ENCODE data around the gene DLG2. TPM values are rescaled to one million over a fixed set of nuclear protein-coding genes. Genes with fewer than 3 reads are reported as not detected.

The DLG2 gene
- total RNA-seq, 1 donor from 2014 or later: 7.2 TPM

DNA sequence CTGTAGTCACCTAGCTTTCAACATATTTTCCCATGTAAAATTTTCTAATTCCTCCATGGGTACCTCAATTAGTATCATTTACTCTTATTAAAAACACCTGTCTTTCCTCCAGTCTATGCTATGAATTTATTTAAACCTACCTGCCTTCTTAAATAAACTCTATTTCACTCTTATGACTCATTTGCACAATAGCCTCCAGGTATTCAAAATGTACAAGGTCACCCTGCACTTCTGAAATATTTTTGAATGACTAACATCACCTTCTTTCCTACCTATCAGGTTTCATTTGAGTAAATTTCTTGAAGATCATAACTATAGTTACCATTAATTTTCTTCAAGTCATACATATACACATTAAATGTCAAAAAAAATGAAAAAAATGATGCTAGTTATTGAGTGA is 939.7 kb downstream of the DLG2 start:
- ATAC-seq (no peak), DNase-seq (no peak)
- TF ChIP-seq, protein P1, sequence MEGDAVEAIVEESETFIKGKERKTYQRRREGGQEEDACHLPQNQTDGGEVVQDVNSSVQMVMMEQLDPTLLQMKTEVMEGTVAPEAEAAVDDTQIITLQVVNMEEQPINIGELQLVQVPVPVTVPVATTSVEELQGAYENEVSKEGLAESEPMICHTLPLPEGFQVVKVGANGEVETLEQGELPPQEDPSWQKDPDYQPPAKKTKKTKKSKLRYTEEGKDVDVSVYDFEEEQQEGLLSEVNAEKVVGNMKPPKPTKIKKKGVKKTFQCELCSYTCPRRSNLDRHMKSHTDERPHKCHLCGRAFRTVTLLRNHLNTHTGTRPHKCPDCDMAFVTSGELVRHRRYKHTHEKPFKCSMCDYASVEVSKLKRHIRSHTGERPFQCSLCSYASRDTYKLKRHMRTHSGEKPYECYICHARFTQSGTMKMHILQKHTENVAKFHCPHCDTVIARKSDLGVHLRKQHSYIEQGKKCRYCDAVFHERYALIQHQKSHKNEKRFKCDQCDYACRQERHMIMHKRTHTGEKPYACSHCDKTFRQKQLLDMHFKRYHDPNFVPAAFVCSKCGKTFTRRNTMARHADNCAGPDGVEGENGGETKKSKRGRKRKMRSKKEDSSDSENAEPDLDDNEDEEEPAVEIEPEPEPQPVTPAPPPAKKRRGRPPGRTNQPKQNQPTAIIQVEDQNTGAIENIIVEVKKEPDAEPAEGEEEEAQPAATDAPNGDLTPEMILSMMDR (IDR thresholded peaks at IDR 0.05): no peak
- intact Hi-C loops (cut with DNase I): no loop called here
- Histone ChIP-seq H3K4me1 (no peaks in the 10 kb centered on the region), H3K4me3 (no peak overlapping the region), H3K27ac (no peak overlapping the region), H3K27me3 (ENCODE audit: low read depth) (no peaks in the 10 kb centered on the region), H3K36me3 (no peaks in the 10 kb centered on the region), H3K9me3 (no peaks in the 10 kb centered on the region)

DNA sequence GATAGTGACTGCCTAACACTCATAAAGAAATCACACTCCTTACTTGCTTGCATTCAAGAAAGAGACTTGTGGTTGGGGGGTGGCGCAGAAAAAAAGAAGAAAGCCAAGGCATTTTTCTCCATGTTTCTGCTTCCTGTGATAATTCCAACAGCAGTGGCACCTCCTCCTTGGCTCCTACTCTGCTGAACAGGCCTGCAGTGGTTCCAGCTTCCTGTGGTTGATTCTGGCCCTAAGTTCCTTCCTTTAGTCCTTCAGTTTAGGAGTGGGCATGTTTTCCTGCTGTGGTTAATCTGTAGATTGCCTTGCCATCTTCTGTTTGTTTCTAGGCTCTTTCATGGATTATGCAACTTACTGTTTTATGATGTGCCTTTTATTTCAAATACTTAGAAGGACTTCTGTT is 940.4 kb downstream of the DLG2 start:
- H3K4me3 ChIP-seq: no peak overlapping the region
- ATAC-seq: no peak
- TF ChIP-seq, protein P1 (IDR thresholded peaks at IDR 0.05): no peak
- intact Hi-C loops (cut with DNase I): no loop called here
- H3K4me1 ChIP-seq: no peaks in the 10 kb centered on the region
- H3K9me3 ChIP-seq: no peaks in the 10 kb centered on the region
- H3K27ac ChIP-seq: no peak overlapping the region
- H3K27me3 ChIP-seq (ENCODE audit: low read depth): no peaks in the 10 kb centered on the region
- H3K36me3 ChIP-seq: no peaks in the 10 kb centered on the region
- no peak for DNase-seq

DNA sequence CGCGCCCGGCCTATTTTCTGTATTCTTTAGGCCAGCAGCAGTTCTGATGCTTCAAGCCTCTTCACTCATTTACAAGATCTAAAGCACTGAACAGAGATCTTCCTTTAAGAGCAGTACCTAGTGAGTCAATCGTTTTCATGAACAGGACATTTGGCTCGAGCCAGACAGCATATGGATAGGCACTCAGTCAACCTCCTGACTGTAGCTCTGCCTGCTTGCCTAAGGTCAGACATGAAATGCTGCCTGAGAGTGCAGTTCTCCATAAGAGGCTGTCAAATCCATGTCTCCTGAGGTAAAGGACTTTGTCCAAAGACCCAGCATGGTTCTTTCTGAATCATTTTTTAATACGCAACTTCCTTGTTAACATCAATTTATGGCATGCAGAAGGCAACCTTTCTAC is 941.2 kb downstream of the DLG2 start:
- Histone ChIP-seq H3K4me1 (no peaks in the 10 kb centered on the region), H3K9me3 (no peaks in the 10 kb centered on the region), H3K27me3 (ENCODE audit: low read depth) (no peaks in the 10 kb centered on the region), H3K4me3 (no peak overlapping the region), H3K36me3 (no peaks in the 10 kb centered on the region), H3K27ac (no peak overlapping the region)
- intact Hi-C loops (cut with DNase I): no loop called here
- no peak for ATAC-seq
- TF ChIP-seq, protein P1 (IDR thresholded peaks at IDR 0.05): no peak
- DNase-seq: no peak

DNA sequence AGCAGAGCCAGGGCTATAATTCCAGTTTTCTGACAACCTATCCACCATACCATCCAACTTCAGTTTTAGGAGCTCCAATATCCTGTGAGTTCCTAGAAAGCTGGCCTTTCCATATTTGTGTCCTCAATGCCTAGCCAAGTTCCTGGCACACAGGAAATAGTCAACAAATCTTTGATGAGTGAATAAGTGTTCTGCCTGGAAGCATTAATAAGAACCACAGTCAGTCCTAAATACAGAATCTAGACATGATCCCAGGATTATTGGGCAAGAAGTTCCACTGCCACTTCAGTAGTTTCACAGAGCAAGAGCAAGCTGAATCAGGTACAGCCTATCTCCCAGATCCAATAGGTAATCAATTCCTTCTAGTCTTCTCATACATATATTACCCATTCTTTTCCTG is 942.0 kb downstream of the DLG2 start:
- H3K27ac ChIP-seq: no peak overlapping the region
- no peaks in the 10 kb centered on the region for H3K4me1 ChIP-seq
- H3K36me3 ChIP-seq: no peaks in the 10 kb centered on the region
- intact Hi-C loops (cut with DNase I): no loop called here
- no peaks in the 10 kb centered on the region for H3K9me3 ChIP-seq
- DNase-seq (no peak), ATAC-seq (no peak)
- TF ChIP-seq, protein P1 (IDR thresholded peaks at IDR 0.05): no peak
- no peaks in the 10 kb centered on the region for H3K27me3 ChIP-seq (ENCODE audit: low read depth)
- H3K4me3 ChIP-seq: no peak overlapping the region

DNA sequence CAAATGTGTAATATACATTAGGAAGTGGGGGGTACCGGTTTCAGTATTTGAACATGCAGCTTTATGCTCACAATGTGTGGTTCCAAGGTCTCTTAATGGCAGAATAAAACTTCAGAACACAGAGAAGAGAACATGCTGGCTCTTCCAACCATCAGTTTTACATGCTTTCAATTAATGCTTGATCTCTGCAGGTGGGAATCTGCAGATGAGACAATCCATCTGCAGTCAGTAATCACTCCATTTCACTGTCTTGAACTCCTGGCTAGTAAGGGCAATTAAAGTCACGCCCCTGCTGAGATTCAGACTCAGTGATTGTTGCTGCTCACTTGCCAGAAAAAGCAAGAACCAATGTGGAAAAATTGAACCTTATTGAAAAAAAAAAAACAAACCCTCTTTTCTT is 945.7 kb downstream of the DLG2 start:
- Histone ChIP-seq H3K4me3 (no peak overlapping the region), H3K27ac (no peak overlapping the region), H3K36me3 (no peaks in the 10 kb centered on the region), H3K9me3 (no peaks in the 10 kb centered on the region), H3K4me1 (no peaks in the 10 kb centered on the region), H3K27me3 (ENCODE audit: low read depth) (no peaks in the 10 kb centered on the region)
- intact Hi-C loops (cut with DNase I): no loop called here
- no peak for ATAC-seq
- TF ChIP-seq, protein P1 (IDR thresholded peaks at IDR 0.05): no peak
- DNase-seq: no peak
